Measurements from ENCODE around the gene SIDT1.

SIDT1 gene

DNA sequence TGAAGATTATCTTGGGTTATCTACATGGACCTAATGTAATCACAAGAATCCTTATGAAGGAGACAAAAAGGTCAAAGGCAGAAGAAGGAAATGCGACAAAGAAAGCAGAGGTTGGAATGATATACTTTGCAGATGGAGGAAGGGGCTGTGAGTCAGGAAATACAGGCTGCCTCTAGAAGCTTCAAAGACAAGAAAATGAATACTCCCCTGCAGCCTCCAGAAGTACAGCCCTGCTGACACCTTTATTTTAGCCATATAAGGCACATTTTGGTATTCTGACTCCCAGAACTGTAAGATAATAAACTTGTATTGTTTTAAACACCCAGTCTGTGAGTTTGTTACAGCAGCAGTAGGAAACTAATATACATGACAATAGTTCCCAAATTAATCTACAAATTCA is 58.6 kb downstream of the SIDT1 start:
- no peak for DNase-seq (ENCODE audit: low spot score)
- ChIA-PET POLR2A (ENCODE audit: low non-redundant PET) (no interaction called here), CTCF (interaction anchor here (0.7 kb wide), 1 partner anchor 221 kb away, joined by 4 read pairs; no protein-coding TSS in a partner anchor)
- no peak overlapping the region for H3K27ac ChIP-seq
- TF ChIP-seq, protein P1, sequence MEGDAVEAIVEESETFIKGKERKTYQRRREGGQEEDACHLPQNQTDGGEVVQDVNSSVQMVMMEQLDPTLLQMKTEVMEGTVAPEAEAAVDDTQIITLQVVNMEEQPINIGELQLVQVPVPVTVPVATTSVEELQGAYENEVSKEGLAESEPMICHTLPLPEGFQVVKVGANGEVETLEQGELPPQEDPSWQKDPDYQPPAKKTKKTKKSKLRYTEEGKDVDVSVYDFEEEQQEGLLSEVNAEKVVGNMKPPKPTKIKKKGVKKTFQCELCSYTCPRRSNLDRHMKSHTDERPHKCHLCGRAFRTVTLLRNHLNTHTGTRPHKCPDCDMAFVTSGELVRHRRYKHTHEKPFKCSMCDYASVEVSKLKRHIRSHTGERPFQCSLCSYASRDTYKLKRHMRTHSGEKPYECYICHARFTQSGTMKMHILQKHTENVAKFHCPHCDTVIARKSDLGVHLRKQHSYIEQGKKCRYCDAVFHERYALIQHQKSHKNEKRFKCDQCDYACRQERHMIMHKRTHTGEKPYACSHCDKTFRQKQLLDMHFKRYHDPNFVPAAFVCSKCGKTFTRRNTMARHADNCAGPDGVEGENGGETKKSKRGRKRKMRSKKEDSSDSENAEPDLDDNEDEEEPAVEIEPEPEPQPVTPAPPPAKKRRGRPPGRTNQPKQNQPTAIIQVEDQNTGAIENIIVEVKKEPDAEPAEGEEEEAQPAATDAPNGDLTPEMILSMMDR (conservative IDR thresholded peaks at IDR 0.05; ENCODE audit: low read depth), result no peak

GRCh38 chr3:113594066-113594465 is 61.7 kb downstream of the SIDT1 start:
- ChIA-PET CTCF (no interaction called here), POLR2A (ENCODE audit: low non-redundant PET) (no interaction called here)
- DNase-seq (ENCODE audit: low spot score), result no peak
- TF ChIP-seq, protein P1 (conservative IDR thresholded peaks at IDR 0.05; ENCODE audit: low read depth), result no peak
- H3K27ac ChIP-seq, result no peak overlapping the region

GRCh38 chr3:113597596-113598354 is 65.4 kb downstream of the SIDT1 start:
- TF ChIP-seq, protein P1 (conservative IDR thresholded peaks at IDR 0.05; ENCODE audit: low read depth), result no peak
- no peak for DNase-seq (ENCODE audit: low spot score)
- CTCF ChIA-PET, result no interaction called here
- no peak overlapping the region for H3K27ac ChIP-seq
- POLR2A ChIA-PET (ENCODE audit: low non-redundant PET), result no interaction called here

DNA sequence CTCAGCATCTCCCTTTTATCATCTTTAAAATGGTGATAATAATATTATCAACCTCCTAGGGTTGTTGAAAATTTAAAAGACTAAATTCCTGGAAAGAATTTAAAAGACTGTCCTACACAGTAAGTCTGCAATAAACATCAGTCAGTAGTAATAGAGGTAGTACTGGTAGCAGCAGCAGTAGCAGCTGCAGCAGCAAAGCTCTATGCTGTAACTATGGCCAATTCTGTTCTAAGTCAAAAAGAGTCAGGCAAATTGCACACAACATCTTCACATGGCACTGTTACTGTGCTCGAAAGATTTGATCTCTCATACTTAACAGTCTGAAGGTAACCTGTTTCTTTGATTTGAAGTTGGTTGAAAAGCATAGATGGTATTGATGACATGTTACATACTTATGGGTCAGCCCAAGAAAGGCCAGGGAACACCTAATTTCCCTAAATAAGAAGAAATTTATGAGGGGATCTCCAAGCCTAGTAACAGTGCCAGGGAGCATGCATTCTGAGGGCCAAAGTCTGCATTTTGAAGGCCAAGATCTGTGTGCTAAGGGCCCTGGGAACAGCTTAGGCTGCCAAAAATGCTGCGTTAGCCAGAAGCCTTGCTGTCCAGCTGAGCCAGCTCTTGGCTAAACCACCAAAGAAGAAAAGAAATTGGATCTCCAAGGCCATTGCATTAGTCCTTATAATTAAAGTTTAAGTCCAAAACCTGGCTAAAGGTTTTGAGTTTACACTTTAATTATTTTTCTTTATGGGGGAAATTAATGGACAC is 68.2 kb downstream of the SIDT1 start:
- ChIA-PET POLR2A (ENCODE audit: low non-redundant PET) (no interaction called here), CTCF (interaction anchor here (0.8 kb wide), 1 partner anchor 169 kb away, joined by 3 read pairs; no protein-coding TSS in a partner anchor)
- no peak for DNase-seq (ENCODE audit: low spot score)
- TF ChIP-seq, protein P1 (conservative IDR thresholded peaks at IDR 0.05; ENCODE audit: low read depth), result no peak
- no peak overlapping the region for H3K27ac ChIP-seq

GRCh38 chr3:113601240-113601639 is 68.9 kb downstream of the SIDT1 start:
- POLR2A ChIA-PET (ENCODE audit: low non-redundant PET), result no interaction called here
- CTCF ChIA-PET, result interaction anchor here (0.8 kb wide), 1 partner anchor 170 kb away, joined by 3 read pairs; no protein-coding TSS in a partner anchor
- TF ChIP-seq, protein P1 (conservative IDR thresholded peaks at IDR 0.05; ENCODE audit: low read depth), result no peak
- H3K27ac ChIP-seq, result no peak overlapping the region
- no peak for DNase-seq (ENCODE audit: low spot score)

- ChIA-PET POLR2A (ENCODE audit: low non-redundant PET) (no interaction called here), CTCF (no interaction called here)
- no peak overlapping the region for H3K27ac ChIP-seq
- DNase-seq (ENCODE audit: low spot score), result no peak
- TF ChIP-seq, protein P1 (conservative IDR thresholded peaks at IDR 0.05; ENCODE audit: low read depth), result no peak
Observed at GRCh38 chr3:113602256-113602655, 69.9 kb downstream of the SIDT1 start.

All from RWPE1 (cell line).